ENCODE data around the gene APC2. TPM values are rescaled to one million over a fixed set of nuclear protein-coding genes. Genes with fewer than 3 reads are reported as not detected.
A peak's percentile ranks its signal among the peaks of the same experiment; 100 is the strongest.

APC2 gene
- total RNA-seq, 2 experiments from 2014 or later, result not detected

DNA sequence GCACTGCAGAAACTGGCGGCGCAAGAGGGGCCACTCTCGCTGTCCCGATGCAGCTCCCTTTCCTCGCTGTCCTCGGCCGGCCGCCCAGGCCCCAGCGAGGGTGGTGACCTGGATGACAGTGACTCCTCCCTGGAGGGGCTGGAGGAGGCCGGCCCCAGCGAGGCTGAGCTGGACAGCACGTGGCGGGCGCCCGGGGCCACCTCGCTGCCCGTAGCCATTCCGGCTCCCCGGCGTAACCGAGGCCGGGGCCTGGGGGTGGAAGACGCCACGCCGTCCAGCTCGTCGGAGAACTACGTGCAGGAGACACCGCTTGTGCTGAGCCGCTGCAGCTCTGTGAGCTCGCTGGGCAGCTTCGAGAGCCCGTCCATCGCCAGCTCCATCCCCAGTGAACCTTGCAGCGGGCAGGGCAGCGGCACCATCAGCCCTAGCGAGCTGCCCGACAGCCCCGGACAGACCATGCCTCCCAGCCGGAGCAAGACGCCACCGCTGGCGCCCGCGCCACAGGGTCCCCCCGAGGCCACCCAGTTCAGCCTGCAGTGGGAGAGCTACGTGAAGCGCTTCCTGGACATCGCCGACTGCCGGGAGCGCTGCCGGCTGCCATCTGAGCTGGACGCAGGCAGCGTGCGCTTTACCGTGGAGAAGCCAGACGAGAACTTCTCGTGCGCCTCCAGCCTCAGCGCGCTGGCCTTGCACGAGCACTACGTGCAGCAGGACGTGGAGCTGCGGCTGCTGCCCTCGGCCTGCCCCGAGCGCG lies 16.7 kb downstream of the APC2 start:
- Mint-ChIP-seq H3K27me3 (ENCODE audit: low read depth) (peaks cover 10% of the 10 kb centered on the region), H3K4me1 (ENCODE audit: low read depth) (peaks cover 9% of the 10 kb centered on the region), H3K9me3 (ENCODE audit: insufficient read depth) (no peaks in the 10 kb centered on the region), H3K27ac (no peak overlapping the region), H3K4me3 (no peak overlapping the region), H3K36me3 (ENCODE audit: low read depth) (no peaks in the 10 kb centered on the region)
- ChIA-PET CTCF (interaction anchor here (0.7 to 1.8 kb wide), 4 partner anchors 9 to 24 kb away, joined by 3 to 8 read pairs (median 3); partner anchors contain the start of gene REEP6), POLR2A (interaction anchor here (1.4 to 1.8 kb wide), 2 partner anchors 22 to 24 kb away, joined by 3 read pairs; partner anchors contain the start of gene REEP6)
- ATAC-seq (no peak), DNase-seq (no peak)

DNA sequence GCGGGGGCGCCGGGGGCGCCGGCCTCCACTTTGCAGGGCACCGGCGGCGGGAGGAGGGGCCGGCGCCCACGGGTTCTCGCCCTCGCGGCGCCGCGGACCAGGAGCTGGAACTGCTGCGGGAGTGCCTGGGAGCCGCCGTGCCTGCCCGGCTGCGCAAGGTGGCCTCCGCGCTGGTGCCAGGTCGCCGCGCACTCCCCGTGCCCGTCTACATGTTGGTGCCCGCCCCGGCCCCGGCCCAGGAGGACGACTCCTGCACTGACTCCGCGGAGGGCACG lies 17.2 kb downstream of the APC2 start:
- no peak for DNase-seq
- peaks cover 15% of the 10 kb centered on the region for H3K27me3 Mint-ChIP-seq (ENCODE audit: low read depth)
- CTCF ChIA-PET, result interaction anchor here (0.7 to 1.8 kb wide), 2 partner anchors 23 to 24 kb away, joined by 3 to 8 read pairs; partner anchors contain the start of gene REEP6
- POLR2A ChIA-PET, result interaction anchor here (1.4 to 1.8 kb wide), 2 partner anchors 22 to 24 kb away, joined by 3 read pairs; partner anchors contain the start of gene REEP6
- H3K9me3 Mint-ChIP-seq (ENCODE audit: insufficient read depth), result no peaks in the 10 kb centered on the region
- no peak overlapping the region for H3K4me3 Mint-ChIP-seq
- ATAC-seq, result no peak
- no peak overlapping the region for H3K27ac Mint-ChIP-seq
- no peaks in the 10 kb centered on the region for H3K36me3 Mint-ChIP-seq (ENCODE audit: low read depth)
- peaks cover 11% of the 10 kb centered on the region for H3K4me1 Mint-ChIP-seq (ENCODE audit: low read depth)

DNA sequence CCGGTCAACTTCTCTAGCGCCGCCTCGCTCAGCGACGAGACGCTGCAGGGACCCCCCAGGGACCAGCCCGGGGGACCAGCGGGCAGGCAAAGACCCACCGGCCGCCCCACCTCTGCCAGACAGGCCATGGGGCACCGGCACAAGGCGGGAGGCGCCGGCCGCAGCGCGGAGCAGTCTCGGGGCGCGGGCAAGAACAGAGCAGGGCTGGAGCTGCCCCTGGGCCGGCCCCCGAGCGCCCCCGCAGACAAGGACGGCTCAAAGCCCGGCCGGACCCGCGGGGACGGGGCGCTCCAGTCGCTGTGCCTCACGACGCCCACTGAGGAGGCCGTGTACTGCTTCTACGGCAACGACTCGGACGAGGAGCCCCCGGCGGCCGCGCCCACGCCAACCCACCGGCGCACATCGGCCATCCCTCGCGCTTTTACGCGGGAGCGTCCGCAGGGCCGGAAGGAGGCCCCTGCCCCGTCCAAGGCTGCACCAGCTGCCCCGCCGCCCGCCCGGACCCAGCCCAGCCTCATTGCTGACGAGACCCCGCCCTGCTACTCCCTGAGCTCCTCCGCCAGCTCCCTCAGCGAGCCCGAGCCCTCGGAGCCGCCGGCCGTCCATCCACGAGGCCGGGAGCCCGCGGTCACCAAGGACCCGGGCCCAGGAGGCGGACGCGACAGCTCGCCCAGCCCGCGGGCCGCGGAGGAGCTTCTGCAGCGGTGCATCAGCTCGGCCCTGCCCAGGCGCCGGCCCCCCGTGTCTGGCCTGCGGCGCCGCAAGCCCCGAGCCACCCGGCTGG lies 17.8 kb downstream of the APC2 start:
- ChIA-PET CTCF (interaction anchor here (0.7 to 1.8 kb wide), 2 partner anchors 23 kb away, joined by 3 to 8 read pairs; partner anchors contain the start of gene REEP6), POLR2A (interaction anchor here (1.4 kb wide), 1 partner anchor 23 kb away, joined by 3 read pairs; the partner anchor contains the start of gene REEP6)
- Mint-ChIP-seq H3K4me3 (no peak overlapping the region), H3K27ac (no peak overlapping the region), H3K9me3 (ENCODE audit: insufficient read depth) (no peaks in the 10 kb centered on the region), H3K4me1 (ENCODE audit: low read depth) (peaks cover 11% of the 10 kb centered on the region), H3K36me3 (ENCODE audit: low read depth) (no peaks in the 10 kb centered on the region), H3K27me3 (ENCODE audit: low read depth) (peaks cover 15% of the 10 kb centered on the region)
- ATAC-seq (no peak), DNase-seq (no peak)

- ATAC-seq (no peak), DNase-seq (no peak)
- POLR2A ChIA-PET, result no interaction called here
- Mint-ChIP-seq H3K27ac (no peak overlapping the region), H3K4me3 (no peak overlapping the region), H3K4me1 (ENCODE audit: low read depth) (peaks cover 11% of the 10 kb centered on the region), H3K36me3 (ENCODE audit: low read depth) (peaks cover under 1% of the 10 kb centered on the region), H3K27me3 (ENCODE audit: low read depth) (peaks cover 18% of the 10 kb centered on the region), H3K9me3 (ENCODE audit: insufficient read depth) (no peaks in the 10 kb centered on the region)
- CTCF ChIA-PET, result no interaction called here
Measured at GRCh38 chr19:1468274-1468820, 18.4 kb downstream of the APC2 start.

DNA sequence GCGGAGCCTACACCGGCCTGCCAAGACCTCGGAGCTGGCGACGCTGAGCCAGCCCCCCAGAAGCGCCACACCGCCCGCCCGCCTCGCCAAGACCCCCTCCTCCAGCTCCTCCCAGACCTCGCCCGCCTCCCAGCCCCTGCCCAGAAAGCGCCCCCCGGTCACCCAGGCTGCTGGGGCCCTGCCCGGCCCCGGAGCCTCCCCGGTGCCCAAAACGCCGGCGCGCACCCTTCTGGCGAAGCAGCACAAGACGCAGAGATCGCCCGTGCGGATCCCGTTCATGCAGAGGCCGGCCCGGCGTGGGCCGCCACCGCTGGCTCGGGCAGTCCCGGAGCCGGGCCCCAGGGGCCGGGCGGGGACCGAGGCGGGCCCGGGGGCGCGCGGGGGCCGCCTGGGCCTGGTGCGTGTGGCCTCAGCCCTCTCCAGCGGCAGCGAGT lies 18.9 kb downstream of the APC2 start:
- H3K36me3 Mint-ChIP-seq (ENCODE audit: low read depth), result peaks cover 2% of the 10 kb centered on the region
- H3K4me3 Mint-ChIP-seq, result no peak overlapping the region
- DNase-seq, result no peak
- peak; percentile 23 for ATAC-seq
- H3K9me3 Mint-ChIP-seq (ENCODE audit: insufficient read depth), result no peaks in the 10 kb centered on the region
- ChIA-PET POLR2A (interaction anchor here (0.7 kb wide), 1 partner anchor 11 kb away, joined by 3 read pairs; no protein-coding TSS in a partner anchor), CTCF (no interaction called here)
- H3K27me3 Mint-ChIP-seq (ENCODE audit: low read depth), result peaks cover 18% of the 10 kb centered on the region
- peaks cover 11% of the 10 kb centered on the region for H3K4me1 Mint-ChIP-seq (ENCODE audit: low read depth)
- H3K27ac Mint-ChIP-seq, result no peak overlapping the region

GRCh38 chr19:1469255-1470054 lies 19.5 kb downstream of the APC2 start:
- ATAC-seq (peak; percentile 42), DNase-seq (peak; percentile 39)
- H3K4me3 Mint-ChIP-seq, result no peak overlapping the region
- CTCF ChIA-PET, result no interaction called here
- H3K4me1 Mint-ChIP-seq (ENCODE audit: low read depth), result peaks cover 11% of the 10 kb centered on the region
- no peak overlapping the region for H3K27ac Mint-ChIP-seq
- peaks cover 2% of the 10 kb centered on the region for H3K36me3 Mint-ChIP-seq (ENCODE audit: low read depth)
- no peaks in the 10 kb centered on the region for H3K9me3 Mint-ChIP-seq (ENCODE audit: insufficient read depth)
- peaks cover 18% of the 10 kb centered on the region for H3K27me3 Mint-ChIP-seq (ENCODE audit: low read depth)
- POLR2A ChIA-PET, result interaction anchor here (0.7 kb wide), 1 partner anchor 11 kb away, joined by 3 read pairs; no protein-coding TSS in a partner anchor

DNA sequence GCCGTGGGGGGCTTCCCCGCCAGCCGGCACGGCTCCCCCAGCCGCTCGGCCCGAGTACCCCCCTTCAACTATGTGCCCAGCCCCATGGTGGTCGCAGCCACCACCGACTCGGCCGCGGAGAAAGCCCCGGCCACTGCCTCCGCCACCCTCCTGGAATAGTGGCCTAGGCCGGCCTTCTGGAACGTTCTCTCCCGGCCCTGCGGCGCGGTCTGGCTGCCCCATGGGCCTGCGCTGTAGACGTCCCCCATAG lies 20.1 kb downstream of the APC2 start:
- H3K27ac Mint-ChIP-seq, result peak overlapping the region; percentile 61
- H3K36me3 Mint-ChIP-seq (ENCODE audit: low read depth), result peaks cover 2% of the 10 kb centered on the region
- CTCF ChIA-PET, result no interaction called here
- peak overlapping the region; percentile 65 for H3K4me3 Mint-ChIP-seq
- POLR2A ChIA-PET, result no interaction called here
- H3K9me3 Mint-ChIP-seq (ENCODE audit: insufficient read depth), result no peaks in the 10 kb centered on the region
- DNase-seq (no peak), ATAC-seq (no peak)
- H3K27me3 Mint-ChIP-seq (ENCODE audit: low read depth), result peaks cover 18% of the 10 kb centered on the region
- peaks cover 11% of the 10 kb centered on the region for H3K4me1 Mint-ChIP-seq (ENCODE audit: low read depth)

DNA sequence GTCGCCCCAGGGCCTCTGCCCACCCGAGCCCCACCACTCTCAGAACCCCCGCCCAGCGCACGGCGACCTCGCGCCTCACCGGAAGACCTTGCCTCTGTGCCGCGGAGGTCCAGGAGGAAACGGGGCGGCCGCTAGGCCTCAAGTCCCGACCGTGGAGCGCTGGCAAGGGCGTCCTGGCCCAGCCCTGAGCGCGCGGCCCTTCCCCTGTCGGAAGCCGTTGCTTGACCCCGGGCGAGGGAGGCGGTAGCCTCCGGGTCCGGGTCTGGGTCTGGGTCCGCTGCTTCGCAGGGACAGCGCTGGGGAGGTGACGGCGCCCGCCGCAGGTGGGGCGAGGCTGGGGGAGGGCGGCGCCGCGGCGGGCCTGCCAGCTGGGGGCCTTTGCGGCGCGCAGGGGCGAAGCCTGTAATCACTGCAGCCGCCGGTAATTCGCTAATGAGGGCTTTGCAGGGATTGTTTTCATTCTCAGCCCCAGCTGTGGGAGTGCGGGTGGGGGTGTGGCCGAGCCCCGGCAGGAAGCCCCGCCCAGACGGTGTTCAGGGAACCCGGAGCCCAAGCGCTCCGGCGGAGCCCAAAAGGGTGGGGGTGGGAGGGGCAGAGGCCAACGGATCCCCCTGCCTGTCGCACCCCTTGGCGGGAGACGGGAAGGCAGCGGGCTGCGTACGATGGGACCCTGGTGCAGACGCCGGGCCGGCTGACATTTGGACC lies 20.5 kb downstream of the APC2 start:
- peak overlapping the region; percentile 61 for H3K27ac Mint-ChIP-seq
- peaks cover 2% of the 10 kb centered on the region for H3K36me3 Mint-ChIP-seq (ENCODE audit: low read depth)
- peaks cover 11% of the 10 kb centered on the region for H3K4me1 Mint-ChIP-seq (ENCODE audit: low read depth)
- CTCF ChIA-PET, result interaction anchor here (2.1 kb wide), 1 partner anchor 25 kb away, joined by 8 read pairs; no protein-coding TSS in a partner anchor
- no peaks in the 10 kb centered on the region for H3K9me3 Mint-ChIP-seq (ENCODE audit: insufficient read depth)
- H3K27me3 Mint-ChIP-seq (ENCODE audit: low read depth), result peaks cover 18% of the 10 kb centered on the region
- DNase-seq (peak; percentile 80), ATAC-seq (peak; percentile 64)
- H3K4me3 Mint-ChIP-seq, result peak overlapping the region; percentile 65
- POLR2A ChIA-PET, result interaction anchor here (0.6 to 0.8 kb wide), 2 partner anchors 18 to 37 kb away, joined by 3 to 4 read pairs; no protein-coding TSS in a partner anchor

- no peaks in the 10 kb centered on the region for H3K9me3 Mint-ChIP-seq (ENCODE audit: insufficient read depth)
- H3K27ac Mint-ChIP-seq, result no peak overlapping the region
- POLR2A ChIA-PET, result interaction anchor here (0.6 to 0.8 kb wide), 2 partner anchors 19 to 38 kb away, joined by 3 to 4 read pairs; no protein-coding TSS in a partner anchor
- peak overlapping the region; percentile 45 for H3K4me3 Mint-ChIP-seq
- DNase-seq (no peak), ATAC-seq (peak; percentile 18)
- H3K4me1 Mint-ChIP-seq (ENCODE audit: low read depth), result peaks cover 11% of the 10 kb centered on the region
- peaks cover 2% of the 10 kb centered on the region for H3K36me3 Mint-ChIP-seq (ENCODE audit: low read depth)
- peaks cover 18% of the 10 kb centered on the region for H3K27me3 Mint-ChIP-seq (ENCODE audit: low read depth)
- CTCF ChIA-PET, result interaction anchor here (1.2 to 2.1 kb wide), 2 partner anchors 26 to 192 kb away, joined by 4 to 8 read pairs; no protein-coding TSS in a partner anchor
Measured at GRCh38 chr19:1471010-1471514, 21.1 kb downstream of the APC2 start.

GRCh38 chr19:1471515-1472160 lies 21.7 kb downstream of the APC2 start:
- H3K9me3 Mint-ChIP-seq (ENCODE audit: insufficient read depth), result no peaks in the 10 kb centered on the region
- no peak for ATAC-seq
- peaks cover 18% of the 10 kb centered on the region for H3K27me3 Mint-ChIP-seq (ENCODE audit: low read depth)
- peaks cover 2% of the 10 kb centered on the region for H3K36me3 Mint-ChIP-seq (ENCODE audit: low read depth)
- CTCF ChIA-PET, result interaction anchor here (1.2 to 2.1 kb wide), 2 partner anchors 27 to 192 kb away, joined by 4 to 8 read pairs; no protein-coding TSS in a partner anchor
- peaks cover 11% of the 10 kb centered on the region for H3K4me1 Mint-ChIP-seq (ENCODE audit: low read depth)
- no peak overlapping the region for H3K27ac Mint-ChIP-seq
- no peak for DNase-seq
- no peak overlapping the region for H3K4me3 Mint-ChIP-seq
- POLR2A ChIA-PET, result interaction anchor here (0.6 to 0.8 kb wide), 2 partner anchors 20 to 38 kb away, joined by 3 to 4 read pairs; no protein-coding TSS in a partner anchor

Measured in activated CD8-positive, alpha-beta T cell treated with anti-CD3 and anti-CD28 coated beads, Interleukin-2, amount 10 ng/mL, durations not matched to agents 7 days and 5 days (primary cell).